NCI-H345 treated with DMSO at 0.1 percent for 48 hours (cell line): ENCODE results near the gene GJB1.
"Not testable (repeated sequence)": the region's sequence is repeated elsewhere in the genome, so short reads cannot be mapped to it uniquely, and the experiment has no call there.

Source experiments
- DNase-seq: peaks from one replicate; lab custom pipeline; 2025; ENCODE audit not compliant: unreplicated experiment; lab: John Stamatoyannopoulos, UW

The GJB1 gene

DNA sequence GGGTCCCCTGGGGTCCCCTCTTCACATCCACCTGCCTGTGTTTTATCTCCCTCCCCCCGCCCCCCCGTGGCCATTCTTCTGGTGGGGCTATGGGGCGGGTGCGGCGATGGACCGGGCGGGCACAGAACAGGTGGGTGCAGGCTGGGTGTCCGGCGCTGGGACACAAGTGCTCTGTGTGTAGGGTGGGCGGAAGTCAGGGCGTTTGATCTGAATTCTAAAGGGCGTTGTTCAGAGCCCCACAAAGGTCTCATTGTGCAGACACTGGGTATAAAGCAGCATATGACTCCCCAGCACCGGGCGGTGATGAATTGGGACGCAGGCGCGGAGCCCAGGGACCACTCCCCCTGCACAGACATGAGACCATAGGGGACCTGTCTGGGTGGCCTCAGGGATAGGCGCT is at the start of gene GJB1:
TSS of gene GJB1 (plus strand) at position 296 of the 400 bp plus-strand sequence. CDS start 484 bp downstream, outside the sequence.
- DNase-seq: no peak

DNA sequence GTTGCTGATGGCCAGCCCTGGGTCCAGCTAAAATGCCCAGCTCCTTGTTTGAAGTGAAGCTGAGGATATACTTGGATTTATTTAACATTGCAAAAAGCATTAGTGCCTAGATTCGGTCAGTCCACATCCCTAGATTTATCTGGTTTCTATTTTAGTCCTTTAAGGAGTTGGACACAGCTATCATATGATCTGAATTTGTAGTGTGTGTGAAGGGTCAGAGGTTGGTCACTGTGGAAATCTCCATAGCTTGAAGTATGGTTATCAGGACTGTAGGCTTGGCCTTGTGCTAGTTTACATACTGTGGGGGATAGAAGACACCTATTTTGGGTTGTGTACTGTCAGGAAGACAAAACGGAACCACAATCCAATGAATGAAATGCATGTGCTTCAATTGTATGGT is 49.6 kb upstream of the GJB1 start:
- no peak for DNase-seq

DNA sequence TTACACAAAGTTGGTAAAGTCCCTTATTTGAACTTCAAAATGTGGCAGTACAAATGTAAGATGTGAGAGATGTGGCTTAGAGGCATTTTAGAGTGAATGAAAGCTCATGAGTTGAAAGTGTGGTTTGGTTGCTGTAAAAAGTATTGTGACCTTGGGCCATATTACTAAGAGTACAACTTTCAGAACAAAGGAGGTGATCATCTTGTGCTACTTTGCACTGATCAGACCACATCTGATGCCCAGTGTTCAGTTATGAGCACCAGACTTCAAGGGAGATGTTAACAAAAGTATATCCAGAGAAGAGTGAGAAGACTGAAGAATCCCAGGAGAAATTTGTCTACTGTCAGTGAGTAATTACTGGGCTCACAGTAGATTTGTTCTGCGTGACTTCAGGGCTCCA is 48.2 kb upstream of the GJB1 start:
- no peak for DNase-seq

DNA sequence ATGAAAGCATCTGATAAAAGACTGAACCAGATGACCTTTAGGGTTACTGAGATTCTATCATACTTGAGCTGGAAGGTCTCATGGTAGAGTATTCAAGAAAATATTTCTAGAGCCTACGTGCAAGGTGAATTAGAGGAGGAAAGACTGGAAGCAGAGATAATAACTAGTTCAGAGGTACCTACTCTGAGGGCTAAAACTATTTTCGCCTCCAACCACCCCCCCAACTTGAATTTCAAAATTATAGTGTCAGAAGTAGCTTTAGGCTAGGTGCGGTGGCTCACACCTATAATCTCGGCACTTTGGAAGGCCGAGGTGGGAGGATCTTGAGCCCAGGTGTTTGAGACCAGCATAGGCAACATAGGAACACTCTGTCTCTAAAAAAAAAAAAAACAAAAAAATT is 47.5 kb upstream of the GJB1 start:
- no peak for DNase-seq

DNA sequence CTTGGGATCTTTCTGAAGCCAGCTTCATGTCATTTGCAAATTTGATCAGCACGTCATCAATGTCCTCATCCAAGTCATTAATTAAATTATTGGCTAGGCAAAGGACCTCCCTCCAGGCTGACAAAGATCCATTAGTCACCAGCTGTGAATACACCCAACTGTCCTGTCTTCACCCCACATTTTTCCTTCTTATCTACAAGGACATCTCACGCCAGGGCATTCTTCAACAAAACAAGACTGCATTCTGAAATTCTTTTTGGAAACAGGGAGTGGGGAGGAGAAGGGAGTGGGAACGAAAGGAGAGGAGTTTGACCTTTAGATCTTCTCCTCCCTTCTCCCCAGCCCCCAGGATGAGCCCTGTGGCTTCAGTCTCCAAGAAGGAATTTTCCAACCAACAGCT is 45.7 kb upstream of the GJB1 start:
- no peak for DNase-seq

DNA sequence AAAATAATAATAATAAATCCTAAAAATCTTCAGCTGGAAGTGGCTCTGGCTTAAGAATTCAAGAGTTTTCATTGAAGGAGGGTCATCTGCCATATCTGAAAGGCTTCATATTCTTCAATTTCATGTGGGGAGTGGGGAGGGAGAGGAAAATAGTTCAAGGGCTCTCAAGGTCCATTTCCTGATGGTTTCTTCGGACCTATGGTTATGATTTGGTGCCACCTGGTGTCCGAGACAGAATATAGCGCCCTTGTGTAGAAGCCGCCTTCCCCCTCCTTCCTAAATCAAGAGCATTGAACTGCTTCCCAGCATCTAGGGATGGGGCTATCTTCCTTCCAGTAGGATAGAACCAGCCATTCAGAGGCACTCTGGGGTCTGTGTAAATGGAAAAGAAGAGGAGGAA is 44.1 kb upstream of the GJB1 start:
- peak; percentile 36 for DNase-seq

DNA sequence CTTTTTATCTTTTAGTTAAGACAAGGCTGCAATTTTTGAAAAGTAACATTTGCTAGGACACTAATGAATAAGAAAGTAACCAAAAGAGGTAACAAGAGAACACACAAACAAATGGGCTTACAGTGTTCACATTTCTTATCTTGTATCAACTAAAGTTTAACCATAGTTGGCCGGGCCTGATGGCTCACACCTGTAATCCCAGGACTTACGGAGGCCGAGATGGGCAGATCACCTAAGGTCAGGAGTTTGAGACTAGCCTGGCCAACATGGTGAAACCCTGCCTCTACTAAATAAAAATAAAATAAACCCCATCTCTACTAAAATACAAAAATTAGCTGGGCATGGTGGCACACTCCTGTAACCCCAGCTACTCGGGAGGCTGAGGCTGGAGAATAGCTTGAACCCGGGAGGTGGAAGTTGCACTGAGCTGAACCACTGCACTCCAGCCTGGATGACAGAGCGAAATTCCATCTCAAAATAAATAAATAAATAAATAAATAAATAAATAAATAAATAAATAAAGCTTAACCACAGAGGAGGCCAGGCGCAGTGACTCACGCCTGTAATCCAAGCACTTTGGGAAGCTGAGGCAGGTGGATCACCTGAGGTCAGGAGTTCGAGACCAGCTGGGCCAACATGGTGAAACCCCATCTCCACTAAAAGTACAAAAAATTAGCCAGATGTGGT is 42.3 kb upstream of the GJB1 start:
- not testable (repeated sequence) for DNase-seq

DNA sequence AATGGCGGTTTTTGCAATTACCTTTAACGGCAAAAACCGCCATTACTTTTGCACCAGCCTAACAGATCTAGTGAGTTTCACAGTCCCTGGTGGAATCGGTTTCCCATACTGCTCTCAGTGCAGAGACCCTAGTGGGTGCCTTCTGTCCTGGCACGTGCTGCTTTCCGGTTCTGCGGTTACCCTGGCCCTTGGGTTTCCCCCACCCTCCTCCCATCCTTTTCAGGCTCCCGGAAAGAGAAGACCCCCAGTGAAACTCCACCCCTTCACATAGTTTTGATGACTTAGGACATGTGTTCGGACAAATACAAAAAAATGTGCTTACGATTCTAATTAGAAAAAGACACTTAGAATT is 41.5 kb upstream of the GJB1 start:
- peak; percentile 69 for DNase-seq

DNA sequence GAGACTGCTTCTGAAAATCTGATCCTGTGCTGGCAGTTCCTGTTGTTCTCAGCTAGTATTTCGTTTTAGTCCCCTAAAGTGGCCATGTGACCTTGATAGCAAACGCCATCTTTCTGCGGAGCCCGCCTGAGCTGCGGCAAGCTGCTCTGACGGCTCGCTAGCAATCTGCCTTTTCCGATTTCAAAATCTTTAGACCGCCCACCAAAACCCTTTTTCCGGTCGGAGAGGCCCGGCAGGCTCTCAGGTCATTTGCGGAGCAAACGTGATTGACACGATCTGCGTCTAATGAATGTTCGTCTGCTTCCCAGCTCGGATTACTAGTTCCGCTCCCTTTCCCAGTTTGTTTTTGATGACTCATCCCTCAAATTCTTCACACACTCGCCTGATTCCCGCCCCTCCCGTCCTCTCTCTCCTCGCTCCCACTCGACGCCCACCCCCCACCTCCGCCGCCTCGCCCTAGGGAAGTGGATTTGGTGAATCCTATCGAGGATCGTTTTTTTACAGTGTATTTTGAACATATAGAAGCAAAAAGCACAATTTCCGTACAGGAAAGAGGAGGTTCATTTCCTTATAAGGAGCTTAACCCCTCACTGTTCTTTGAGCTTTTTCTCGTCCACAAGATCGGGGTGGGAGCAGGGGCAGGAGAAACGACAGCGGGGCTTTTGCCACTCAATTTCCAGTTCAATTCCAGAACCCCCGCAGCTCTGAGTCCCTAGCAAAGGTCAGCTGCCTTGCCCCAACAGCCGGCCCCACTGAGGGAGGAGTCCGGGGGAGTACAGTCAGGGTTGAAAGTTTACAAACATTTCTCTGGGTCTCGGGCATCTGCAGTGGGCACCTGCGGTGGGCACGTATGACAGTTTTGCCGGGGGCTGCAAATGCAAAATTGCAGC is 40.9 kb upstream of the GJB1 start:
- peak; percentile 93 for DNase-seq

DNA sequence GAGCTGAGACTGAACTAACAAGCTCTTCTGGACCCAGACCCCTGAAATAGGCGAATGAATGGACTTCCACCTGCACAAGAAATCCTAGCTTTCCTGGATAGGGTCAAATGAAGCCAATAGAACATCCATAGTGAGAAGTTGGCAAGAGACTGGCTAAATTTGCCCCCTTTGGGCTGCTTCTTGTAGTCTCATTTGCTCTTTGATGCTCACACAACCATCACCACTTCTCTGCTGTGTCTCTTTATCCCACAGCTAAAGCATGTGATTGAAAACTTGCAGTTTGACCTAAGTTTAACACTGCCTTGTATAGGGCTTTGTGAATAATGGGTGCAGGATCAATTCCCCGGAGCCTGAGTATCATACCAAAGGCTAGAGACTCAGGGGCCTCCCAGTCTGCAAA is 40.2 kb upstream of the GJB1 start:
- DNase-seq: no peak

DNA sequence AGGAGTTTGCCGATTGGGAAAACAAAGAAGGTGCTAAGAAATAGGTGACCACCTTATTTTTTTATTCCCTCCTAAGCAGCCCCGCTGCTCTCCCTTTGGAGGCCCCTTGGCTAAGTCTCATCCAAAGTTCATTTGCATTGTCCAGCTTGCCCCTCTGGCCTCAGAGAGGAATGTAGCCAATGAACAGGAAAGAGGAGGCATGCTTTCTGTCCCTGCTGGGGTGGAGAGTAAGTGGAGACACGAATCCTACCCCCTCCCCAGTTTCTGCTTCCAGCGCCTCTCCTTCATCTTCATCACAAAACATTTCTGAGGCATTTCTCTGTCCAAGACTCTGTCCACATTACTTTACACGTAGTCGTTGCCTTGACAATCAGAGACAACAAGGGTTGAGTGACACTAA is 39.7 kb upstream of the GJB1 start:
- no peak for DNase-seq

DNA sequence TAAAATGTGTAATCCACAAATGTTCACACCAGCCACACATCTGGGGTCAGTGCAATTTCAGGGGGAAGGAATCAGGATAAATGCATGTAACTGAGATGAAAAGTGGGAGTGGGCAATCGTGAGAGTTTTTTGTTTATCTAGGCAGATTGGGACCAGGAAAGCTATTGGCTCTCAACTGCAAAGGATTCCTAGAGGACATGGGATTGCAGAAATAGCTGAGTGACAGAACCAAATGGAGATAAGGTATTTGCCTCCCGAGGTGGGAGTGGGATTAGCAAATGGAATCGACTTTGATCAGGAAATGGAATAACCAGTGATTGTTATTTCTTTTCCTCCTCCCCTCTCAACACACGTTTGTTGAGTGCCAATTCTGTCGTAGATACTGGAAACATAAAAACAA is 38.9 kb upstream of the GJB1 start:
- DNase-seq: no peak

DNA sequence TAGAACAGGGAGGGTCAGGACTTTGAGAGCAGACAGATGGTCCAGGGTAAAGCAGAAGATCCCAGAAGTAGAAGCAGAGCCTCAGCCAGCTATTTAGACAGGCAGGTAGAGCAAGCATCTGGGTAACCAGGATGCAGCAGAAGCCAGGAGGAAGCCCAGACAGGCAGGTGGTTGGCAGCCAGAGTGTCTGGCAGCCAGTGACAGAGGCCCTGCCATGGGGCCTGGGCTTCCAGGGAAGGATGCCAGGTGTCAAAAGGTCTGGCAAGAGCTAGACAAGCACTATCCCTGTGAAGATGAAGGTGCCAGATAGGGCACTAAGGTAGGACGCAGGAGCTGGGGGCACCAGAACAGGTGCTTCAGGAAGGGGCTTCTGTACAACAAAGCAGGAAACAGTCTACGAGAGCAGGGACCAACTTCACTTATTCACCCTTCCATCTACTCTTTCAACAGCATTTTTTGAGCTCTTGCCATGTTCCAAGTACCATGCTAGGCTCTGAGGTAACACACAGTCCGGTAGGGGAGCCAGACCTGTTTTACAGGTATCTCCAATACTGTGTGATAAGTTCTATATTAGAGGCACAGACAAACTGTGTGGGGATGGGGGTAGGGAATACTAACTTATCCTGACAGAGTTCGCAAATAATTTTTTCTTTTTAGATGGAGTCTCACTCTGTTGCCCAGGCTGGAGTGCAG is 38.1 kb upstream of the GJB1 start:
- no peak for DNase-seq

DNA sequence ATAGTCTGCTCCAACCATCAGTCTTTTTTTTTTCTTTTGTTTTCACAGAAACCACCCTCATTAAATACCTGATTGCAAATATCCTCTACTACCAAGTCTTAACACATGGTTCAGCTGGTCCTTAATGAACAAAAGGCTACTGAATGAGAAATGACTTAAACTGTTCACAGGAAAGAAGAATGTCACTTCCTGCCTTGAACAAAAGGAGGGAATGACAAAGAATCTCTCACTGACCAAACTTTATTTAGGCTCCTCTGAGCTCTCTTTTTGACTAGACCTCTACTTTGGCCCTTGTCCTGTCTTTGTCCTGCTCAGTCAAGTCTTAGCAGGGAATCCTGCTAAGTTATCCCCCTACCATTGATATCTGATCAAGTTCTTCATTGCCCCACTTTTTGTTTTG is 31.8 kb upstream of the GJB1 start:
- no peak for DNase-seq

DNA sequence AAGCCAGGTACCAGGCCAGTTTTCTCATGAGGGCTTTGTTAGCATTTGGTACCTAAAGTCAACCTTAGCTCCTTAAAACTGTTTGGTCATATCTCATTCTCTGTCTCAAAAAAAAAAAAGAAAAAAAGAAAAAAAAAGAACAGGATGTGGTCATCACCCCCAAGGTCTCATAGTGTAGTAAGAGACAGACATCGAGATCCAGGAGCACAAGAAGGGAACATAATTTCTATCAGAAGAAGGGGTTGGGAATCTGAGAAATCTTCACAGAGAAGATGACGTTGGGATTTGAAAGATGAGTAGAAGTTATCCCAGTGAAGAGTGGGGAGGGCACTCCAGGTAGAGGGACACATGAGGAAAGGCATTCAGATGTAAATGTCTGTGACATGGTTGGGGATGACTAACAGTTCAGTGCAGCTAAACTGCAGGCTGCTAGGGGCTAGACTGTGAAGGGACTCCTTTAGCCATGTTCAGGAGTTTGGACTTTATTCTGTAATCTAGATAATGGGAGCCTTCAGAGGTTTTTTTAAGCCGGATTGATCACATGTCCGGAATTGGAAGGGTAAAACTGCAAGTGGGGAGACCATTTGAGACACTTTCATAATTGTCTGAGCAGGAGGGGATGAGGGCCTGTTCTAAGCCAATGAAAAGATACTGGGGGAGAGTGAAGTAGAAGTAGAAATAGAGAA is 26.9 kb upstream of the GJB1 start:
- DNase-seq: no peak

DNA sequence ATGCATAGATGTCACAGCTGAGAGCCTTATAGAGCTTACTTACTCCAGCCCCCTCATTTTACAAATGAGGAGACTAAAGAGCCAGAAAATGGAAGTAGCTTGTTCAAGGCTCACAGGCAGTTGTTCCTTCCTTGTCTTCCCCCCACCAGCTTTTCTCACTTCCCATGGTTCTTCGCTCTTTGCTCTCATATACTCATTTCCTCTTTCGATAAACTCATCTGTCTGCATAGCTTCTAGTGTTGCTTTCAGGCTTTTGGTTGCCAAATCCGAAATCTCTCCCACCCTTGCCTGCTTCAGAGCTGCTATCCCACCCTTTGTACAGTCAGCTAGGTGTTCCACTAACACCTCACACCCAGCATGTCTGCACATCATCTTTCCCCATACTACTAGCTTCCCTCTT is 25.0 kb upstream of the GJB1 start:
- no peak for DNase-seq

DNA sequence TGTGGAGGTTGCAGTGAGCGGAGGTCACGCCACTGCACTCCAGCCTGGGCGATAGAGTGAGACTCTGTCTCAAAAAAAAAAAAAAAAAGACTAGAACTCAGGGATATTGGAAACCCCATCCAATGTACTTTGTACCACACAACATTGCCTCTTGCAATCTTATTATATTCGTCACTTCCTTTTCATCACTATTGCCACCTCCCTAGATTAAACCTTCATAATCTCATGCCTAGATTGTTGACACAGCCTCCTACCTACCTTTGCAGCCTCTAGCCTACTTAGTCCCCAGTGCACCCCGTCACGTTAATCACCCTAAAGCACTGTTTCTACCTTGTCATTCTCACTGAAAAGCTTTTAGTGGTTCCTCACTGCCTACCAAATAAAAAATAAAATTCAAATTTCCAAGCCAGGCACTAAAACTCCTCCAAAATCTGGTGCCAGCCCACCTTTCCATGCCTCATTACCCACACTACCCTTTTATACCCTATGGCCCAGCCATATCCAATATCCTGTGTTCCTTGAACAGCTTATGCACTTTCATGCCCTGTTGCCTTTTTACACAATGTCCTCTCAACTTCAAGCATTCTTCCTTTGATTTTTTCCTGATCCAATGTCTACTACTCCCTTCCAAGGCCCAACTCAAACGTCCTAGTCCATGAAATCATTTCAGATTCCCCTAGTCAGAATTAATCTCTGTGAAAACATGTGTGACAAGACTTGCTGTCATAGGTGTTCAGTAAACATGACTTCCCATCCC is 23.6 kb upstream of the GJB1 start:
- DNase-seq: no peak

DNA sequence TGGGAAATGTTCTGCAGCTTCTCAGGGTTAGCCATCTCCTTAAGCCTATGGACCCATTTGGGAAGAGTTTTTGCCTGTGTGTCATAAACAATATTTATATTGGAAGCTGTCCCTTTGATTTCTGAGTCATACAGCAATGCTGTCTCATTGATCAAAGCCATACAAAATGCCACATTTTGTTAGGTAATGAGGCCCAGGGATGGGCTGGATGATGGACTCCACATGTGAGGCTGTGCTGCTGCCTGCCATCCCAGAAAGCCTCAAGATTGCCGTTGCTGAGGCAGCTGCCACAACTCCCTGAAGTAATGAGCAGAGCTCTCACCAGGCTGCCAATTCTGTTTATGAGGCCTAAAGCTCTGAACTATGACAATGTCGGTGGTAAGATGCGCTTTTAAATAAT is 12.2 kb upstream of the GJB1 start:
- DNase-seq: no peak

DNA sequence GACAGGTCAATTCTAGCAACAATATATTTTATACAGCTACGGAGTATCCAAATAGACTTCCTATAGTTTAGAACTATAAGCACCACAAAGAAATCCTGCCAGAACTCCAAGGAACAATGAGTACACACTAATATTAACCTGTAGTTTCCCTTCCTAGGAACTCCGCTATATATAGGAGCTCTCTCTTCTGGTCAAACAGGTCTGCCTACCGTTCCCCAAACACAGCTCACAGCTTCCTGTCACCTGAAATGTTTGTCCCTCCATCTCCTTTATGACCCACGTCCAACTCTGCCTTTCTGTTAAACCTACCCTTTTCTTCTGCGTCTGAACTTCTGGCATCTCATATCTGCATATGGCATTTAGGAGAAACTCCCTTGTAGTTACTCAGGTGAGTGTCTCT is 10.5 kb upstream of the GJB1 start:
- no peak for DNase-seq

DNA sequence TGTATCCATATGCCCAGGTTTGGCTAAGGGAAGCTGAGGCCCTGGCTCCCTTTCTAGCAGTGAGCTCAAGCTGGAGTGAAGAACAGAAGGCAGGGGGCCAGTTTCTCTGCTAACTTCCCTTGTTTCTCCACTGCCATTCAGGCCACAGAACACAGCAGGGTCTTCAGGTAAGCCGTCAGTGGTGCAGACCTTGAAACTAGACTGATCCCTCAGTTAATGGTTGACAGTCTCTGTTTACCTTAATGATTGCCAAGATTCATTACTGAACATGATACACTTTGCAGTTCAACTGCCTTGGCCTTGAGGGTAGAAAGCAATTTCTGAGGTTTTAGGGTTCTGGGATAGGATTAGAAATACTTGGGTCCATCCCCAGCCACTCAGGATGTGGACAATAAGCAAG is 8.9 kb upstream of the GJB1 start:
- DNase-seq: no peak
